Right atrium auricular region (tissue), 2 donors: ENCODE measurements around the gene PTGES3. TPM values are rescaled to one million over a fixed set of nuclear protein-coding genes. Genes with fewer than 3 reads are reported as not detected.

Experiments used
- DNase-seq: peaks from one replicate; pipeline ENCODE4 v3.0.0-alpha.2; 2019; ENCODE audit warnings: low spot score
- H3K27ac ChIP-seq, 2 donors: fragments of 200-600 bp; sonication (generic); 1 replicate in 1 of 2; 2 replicates in 1 of 2; pipeline ENCODE4 v1.5.1; 2016 to 2019
- H3K27me3 ChIP-seq, 2 donors: fragments of 200-600 bp; sonication (generic); one replicate each; pipeline versions ENCODE4 v1.5.1 to v1.6.0; 2017 to 2019
- H3K36me3 ChIP-seq: fragments of 200-600 bp; sonication (generic); one replicate; pipeline ENCODE4 v1.5.1; 2016
- H3K4me1 ChIP-seq, 2 donors: fragments of 200-600 bp; sonication (generic); one replicate each; pipeline versions ENCODE4 v1.5.1 to v1.6.0; 2017 to 2019
- H3K4me3 ChIP-seq, 2 donors: fragments of 200-600 bp; sonication (generic); 1 replicate in 1 of 2; 2 replicates in 1 of 2; pipeline ENCODE4 v1.5.1; 2017 to 2019; ENCODE audit warnings: mild to moderate bottlenecking in 1 of 2, moderate library complexity in 1 of 2
- H3K9me3 ChIP-seq, 2 donors: fragments of 200-600 bp; sonication (generic); one replicate each; pipeline ENCODE4 v1.5.1; 2019
- CTCF ChIP-seq, 2 donors: fragments of 200-600 bp; sonication (generic); IDR thresholded peaks; one replicate each; pipeline ENCODE4 v1.5.1; 2019; ENCODE audit warnings: antibody characterized with exemption in 2 of 2
- total RNA-seq, 2 donors: library from RNA; depleted of rRNA; stranded (reverse); fragments of >200 nt; gene quantifications; one replicate each; pipeline ENCODE4 v1.1.0, GENCODE V29; 2016

The PTGES3 gene
- total RNA-seq, 2 donors from 2014 or later: 69.6 to 71.1 TPM

DNA sequence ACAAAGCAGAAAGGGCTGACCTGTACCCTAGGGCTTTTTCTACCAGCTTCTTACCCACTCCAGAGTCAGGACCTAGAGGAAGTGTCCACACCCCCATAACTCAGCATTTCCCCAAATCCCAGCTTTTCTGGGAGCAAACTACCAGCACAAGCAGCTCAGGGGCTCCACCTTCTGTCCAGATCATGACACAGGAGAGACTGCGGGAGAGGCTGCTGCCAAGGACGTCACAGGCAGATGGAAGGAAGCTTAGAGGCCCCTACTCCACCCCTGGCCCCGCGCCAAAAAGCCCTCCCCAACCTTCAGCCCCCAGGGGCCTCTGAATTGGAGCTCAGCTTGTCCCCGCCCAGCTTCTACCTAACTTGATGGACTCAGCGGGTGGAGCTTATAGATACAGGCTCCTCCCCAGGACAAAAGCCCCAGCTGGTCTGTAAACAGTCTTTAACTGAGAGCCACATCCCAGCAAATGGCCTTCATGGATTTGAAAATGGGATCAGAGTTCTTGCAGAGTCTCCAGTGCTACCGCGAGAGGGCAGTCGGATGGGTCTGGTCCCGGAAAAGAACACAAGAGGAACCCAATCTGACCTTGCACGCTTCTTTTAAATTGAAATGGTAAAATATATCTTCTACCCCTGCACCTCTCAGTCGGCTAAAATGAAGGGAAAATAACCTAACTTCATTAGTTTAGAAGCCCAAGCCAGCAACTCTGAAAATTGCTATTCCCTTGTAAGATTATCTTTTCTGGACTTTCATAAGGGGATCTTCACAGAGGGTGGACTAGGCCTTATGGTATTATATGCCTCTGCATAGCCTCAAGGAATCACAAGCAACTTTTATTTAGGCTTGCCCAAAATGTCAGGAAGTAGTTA lies 51.2 kb downstream of the PTGES3 start:
- TF ChIP-seq CTCF (IDR thresholded peaks at IDR 0.05): peak; percentile 17 to 80
- DNase-seq: peak; percentile 99
- Histone ChIP-seq H3K9me3 (no peaks in the 10 kb centered on the region), H3K4me3 (peak overlapping the region; percentile 80 to 88), H3K27me3 (no peaks in the 10 kb centered on the region), H3K27ac (peak overlapping the region; percentile 91 to 94), H3K36me3 (peaks cover 45% of the 10 kb centered on the region), H3K4me1 (peaks cover 0 to 51% of the 10 kb centered on the region in 2 donors)

- no peaks in the 10 kb centered on the region for H3K9me3 ChIP-seq
- peak overlapping the region; percentile 91 to 94 for H3K27ac ChIP-seq
- H3K4me3 ChIP-seq: peak overlapping the region; percentile 80 to 88
- peak; percentile 90 for DNase-seq
- no peak for TF ChIP-seq CTCF (IDR thresholded peaks at IDR 0.05)
- peaks cover 0 to 59% of the 10 kb centered on the region in 2 donors for H3K4me1 ChIP-seq
- no peaks in the 10 kb centered on the region for H3K27me3 ChIP-seq
- peaks cover 36% of the 10 kb centered on the region for H3K36me3 ChIP-seq
Observed at GRCh38 chr12:56635806-56636674, 52.0 kb downstream of the PTGES3 start.

DNA sequence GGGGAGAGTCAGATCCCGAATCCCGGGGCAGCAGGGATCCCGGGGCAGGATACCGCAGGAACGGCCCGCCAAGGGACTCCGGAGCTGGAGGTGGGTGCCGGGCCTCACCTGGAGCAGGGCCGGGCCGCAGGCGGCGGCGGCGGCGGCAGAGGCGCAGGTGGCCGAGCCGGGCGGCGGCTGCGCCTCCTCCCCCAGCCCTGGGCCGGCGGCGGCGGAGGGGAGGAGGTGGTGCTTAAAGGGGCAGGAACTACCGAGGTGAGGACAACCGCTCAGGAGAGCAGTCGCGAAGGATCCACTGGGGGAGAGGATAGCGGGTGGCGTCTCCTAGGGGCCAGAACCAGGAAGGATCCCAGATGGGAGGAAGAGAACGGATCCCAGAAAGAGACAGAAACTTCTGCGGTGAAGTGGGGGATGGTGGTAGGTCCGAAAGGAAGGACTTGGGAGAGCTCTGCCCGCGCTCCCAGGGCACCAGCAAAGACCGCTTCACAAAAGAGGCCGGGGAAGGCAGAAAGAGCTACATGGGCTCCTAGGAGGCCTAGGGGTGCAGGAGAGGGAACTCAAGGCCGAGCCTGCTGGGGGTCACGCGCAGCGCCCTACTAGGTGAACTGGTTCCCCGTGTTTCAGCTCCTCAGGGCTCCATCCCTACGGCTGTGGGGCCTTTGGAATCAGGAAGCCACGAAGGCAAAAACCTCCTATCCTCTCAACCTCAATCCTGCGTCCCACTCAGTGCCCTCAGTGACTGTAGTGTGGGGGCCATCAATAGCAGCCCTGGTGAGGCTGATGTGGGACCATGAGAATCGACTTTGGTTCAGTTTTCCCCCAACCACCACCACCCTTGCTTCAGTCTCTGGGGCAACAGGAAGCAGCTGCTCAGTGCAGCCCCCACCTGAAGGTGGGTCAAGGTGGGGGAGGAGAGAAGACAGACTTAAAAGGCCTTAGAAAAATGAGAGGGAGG lies 53.0 kb downstream of the PTGES3 start:
- peak overlapping the region; percentile 80 to 88 for H3K4me3 ChIP-seq
- H3K4me1 ChIP-seq: peaks cover 0 to 65% of the 10 kb centered on the region in 2 donors
- peak; percentile 38 to 57 for TF ChIP-seq CTCF (IDR thresholded peaks at IDR 0.05)
- peaks cover 27% of the 10 kb centered on the region for H3K36me3 ChIP-seq
- no peaks in the 10 kb centered on the region for H3K27me3 ChIP-seq
- H3K27ac ChIP-seq: peak overlapping the region; percentile 91 to 94
- peak; percentile 75 for DNase-seq
- no peaks in the 10 kb centered on the region for H3K9me3 ChIP-seq

DNA sequence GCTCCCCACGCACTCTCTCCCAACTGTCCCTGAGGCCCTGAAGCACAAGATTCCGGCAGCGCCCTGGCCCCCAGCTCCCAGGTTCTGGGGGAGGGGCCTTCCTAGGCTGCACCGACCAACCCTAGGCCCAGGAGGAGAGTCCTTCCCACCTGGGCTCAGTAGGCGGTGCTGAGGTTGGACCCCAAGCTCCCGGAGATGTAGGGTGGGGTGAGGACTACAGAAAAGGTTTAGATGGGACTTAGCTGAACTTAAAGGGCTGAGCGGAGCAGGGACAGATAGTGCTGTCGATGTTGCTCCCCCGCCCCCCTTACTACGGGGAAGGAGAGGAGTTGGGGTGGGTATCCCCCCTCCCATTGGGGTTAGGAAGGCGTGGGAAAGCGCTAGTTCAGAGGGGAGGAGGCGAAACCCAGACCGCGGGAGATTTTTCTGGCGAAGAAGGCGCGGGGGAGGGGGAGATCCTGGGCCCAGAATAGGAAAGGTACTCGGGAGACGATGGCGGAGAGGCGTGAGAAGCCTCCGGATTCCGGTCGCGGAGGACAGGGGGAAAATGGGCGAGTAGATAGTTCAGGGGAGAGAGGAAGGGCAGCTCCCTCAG lies 53.7 kb downstream of the PTGES3 start:
- no peak for TF ChIP-seq CTCF (IDR thresholded peaks at IDR 0.05)
- no peak for DNase-seq
- peaks cover 0 to 62% of the 10 kb centered on the region in 2 donors for H3K4me1 ChIP-seq
- no peaks in the 10 kb centered on the region for H3K27me3 ChIP-seq
- H3K36me3 ChIP-seq: peaks cover 19% of the 10 kb centered on the region
- H3K4me3 ChIP-seq: peak overlapping the region; percentile 80 to 88
- H3K27ac ChIP-seq: peak overlapping the region; percentile 91 to 94
- H3K9me3 ChIP-seq: no peaks in the 10 kb centered on the region
